Measurements from ENCODE around the gene ITPKB.

ITPKB gene

DNA sequence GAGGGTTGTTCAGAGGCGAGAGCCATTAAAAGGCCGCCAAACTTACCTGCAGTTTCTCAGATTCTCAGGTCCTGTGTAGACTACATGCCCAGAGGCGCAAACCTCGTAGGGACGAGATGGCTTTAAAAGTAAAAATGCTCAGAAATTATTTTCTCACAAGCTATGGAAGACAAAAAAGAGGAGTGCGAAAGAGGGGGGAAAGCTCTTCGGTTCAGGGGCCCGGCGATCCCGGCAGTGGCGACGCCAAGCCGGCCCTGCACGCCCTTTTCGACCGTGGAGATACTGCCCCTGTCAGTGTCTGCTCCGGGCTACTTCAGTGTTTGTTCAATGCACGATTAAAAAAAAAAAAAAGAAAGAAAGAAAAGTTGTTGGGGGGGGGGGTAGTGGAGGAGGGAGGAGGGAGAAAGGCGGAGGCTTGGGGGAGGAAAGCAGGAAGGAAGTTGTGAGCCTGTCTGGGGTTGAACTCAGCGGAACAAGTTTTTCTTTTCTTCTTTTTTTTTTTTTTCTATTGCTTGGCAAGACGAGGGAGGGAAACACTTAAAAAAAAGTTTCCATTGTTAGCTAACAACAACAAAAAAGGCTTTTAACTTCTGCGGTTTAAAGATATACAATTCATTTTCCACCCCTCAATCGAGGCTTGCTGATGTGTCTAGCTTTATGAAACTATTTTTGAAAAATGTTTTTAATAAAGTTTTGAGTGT is at the start of gene ITPKB:
ITPKB (minus strand) TSS at position 288 of the 701 bp plus-strand sequence. CDS start 1,824 bp downstream, outside the sequence.
- TF ChIP-seq, protein P1, sequence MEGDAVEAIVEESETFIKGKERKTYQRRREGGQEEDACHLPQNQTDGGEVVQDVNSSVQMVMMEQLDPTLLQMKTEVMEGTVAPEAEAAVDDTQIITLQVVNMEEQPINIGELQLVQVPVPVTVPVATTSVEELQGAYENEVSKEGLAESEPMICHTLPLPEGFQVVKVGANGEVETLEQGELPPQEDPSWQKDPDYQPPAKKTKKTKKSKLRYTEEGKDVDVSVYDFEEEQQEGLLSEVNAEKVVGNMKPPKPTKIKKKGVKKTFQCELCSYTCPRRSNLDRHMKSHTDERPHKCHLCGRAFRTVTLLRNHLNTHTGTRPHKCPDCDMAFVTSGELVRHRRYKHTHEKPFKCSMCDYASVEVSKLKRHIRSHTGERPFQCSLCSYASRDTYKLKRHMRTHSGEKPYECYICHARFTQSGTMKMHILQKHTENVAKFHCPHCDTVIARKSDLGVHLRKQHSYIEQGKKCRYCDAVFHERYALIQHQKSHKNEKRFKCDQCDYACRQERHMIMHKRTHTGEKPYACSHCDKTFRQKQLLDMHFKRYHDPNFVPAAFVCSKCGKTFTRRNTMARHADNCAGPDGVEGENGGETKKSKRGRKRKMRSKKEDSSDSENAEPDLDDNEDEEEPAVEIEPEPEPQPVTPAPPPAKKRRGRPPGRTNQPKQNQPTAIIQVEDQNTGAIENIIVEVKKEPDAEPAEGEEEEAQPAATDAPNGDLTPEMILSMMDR (IDR thresholded peaks at IDR 0.05) = no peak
- DNase-seq = peak; percentile 34
- peak within 1 kb of the TSS; percentile 33 for H3K27ac Mint-ChIP-seq
- peaks cover 20% of the 10 kb centered on the region for H3K4me1 Mint-ChIP-seq
- peaks cover 5% of the 10 kb centered on the region for H3K36me3 Mint-ChIP-seq (ENCODE audit: low read depth)
- H3K27me3 Mint-ChIP-seq (ENCODE audit: low read depth, poor library complexity) = peaks cover 33% of the 10 kb centered on the region
- peaks cover 19% of the 10 kb centered on the region for H3K9me3 Mint-ChIP-seq
- peak within 1 kb of the TSS; percentile 93 for H3K4me3 Mint-ChIP-seq

DNA sequence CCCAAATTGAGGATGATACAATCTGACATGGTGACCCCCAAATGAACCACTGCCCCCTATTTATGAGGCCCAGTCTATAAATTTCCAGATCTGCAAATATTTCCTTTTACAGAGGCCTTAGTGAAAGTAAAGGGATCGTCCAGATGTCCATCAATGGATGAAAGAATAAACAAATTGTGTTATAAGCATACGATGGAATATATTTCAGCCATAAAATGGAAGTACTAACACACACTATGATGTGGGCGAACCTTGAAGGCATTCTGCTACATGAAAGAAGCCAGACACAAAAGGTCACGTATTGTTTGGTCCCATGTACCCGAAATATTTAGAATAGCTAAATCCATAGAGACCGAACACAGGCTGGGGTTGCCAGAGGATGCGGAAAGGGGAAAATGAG is 48.6 kb upstream of the ITPKB start:
- H3K27me3 Mint-ChIP-seq (ENCODE audit: low read depth, poor library complexity) = peaks cover 14% of the 10 kb centered on the region
- peaks cover 16% of the 10 kb centered on the region for H3K4me1 Mint-ChIP-seq
- H3K36me3 Mint-ChIP-seq (ENCODE audit: low read depth) = no peaks in the 10 kb centered on the region
- TF ChIP-seq, protein P1 (IDR thresholded peaks at IDR 0.05) = no peak
- DNase-seq = no peak
- no peak overlapping the region for H3K4me3 Mint-ChIP-seq
- H3K9me3 Mint-ChIP-seq = no peaks in the 10 kb centered on the region
- no peak overlapping the region for H3K27ac Mint-ChIP-seq

- Mint-ChIP-seq H3K27ac (no peak overlapping the region), H3K4me3 (no peak overlapping the region), H3K9me3 (no peaks in the 10 kb centered on the region), H3K36me3 (ENCODE audit: low read depth) (no peaks in the 10 kb centered on the region), H3K4me1 (peaks cover 16% of the 10 kb centered on the region), H3K27me3 (ENCODE audit: low read depth, poor library complexity) (peaks cover 11% of the 10 kb centered on the region)
- TF ChIP-seq, protein P1 (IDR thresholded peaks at IDR 0.05) = no peak
- DNase-seq = no peak
Observed at GRCh38 chr1:226787071-226787470, 48.0 kb upstream of the ITPKB start.

DNA sequence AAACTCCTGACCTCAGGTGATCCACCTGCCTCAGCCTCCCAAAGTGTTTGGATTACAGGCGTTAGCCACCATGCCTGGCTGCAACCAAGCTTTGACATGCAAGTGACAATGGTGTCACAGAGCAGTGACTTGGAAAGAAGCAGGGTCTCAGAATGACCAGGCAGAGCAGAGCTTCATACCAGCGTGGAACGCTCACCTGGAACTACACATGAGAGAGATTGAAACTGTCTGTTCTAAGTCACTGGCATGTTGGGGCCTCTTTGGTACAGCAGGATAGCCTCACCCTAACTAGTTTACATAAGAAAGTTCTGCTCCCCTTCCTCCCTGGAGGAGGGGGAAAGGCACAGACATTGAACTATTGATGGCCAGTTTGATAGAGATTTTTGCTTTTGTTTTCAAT is 47.5 kb upstream of the ITPKB start:
- no peak for DNase-seq
- no peak overlapping the region for H3K27ac Mint-ChIP-seq
- no peaks in the 10 kb centered on the region for H3K9me3 Mint-ChIP-seq
- H3K4me1 Mint-ChIP-seq = peaks cover 16% of the 10 kb centered on the region
- H3K4me3 Mint-ChIP-seq = no peak overlapping the region
- H3K36me3 Mint-ChIP-seq (ENCODE audit: low read depth) = no peaks in the 10 kb centered on the region
- peaks cover 11% of the 10 kb centered on the region for H3K27me3 Mint-ChIP-seq (ENCODE audit: low read depth, poor library complexity)
- TF ChIP-seq, protein P1 (IDR thresholded peaks at IDR 0.05) = no peak

DNA sequence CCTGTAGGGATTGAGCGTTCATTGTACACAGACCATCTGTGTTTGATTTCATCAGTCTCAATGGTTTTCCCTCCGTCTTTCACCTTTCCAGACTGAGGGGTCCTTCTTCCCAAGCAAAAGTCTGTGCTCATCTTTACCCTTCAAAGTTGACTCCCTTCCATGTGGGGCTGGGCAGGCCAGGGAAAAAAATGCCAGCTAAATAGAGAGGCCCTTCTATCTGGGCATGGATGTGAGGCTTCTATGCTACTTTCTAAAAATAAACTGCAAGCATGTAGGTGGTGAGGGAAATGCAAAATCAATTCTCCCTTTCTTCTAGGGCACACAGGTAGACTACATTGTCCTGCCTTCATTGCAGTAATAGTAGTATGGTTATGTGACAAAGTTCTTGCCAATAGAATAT is 46.7 kb upstream of the ITPKB start:
- DNase-seq = no peak
- Mint-ChIP-seq H3K4me3 (no peak overlapping the region), H3K9me3 (no peaks in the 10 kb centered on the region), H3K27ac (no peak overlapping the region), H3K4me1 (peaks cover 16% of the 10 kb centered on the region), H3K36me3 (ENCODE audit: low read depth) (no peaks in the 10 kb centered on the region), H3K27me3 (ENCODE audit: low read depth, poor library complexity) (peaks cover 11% of the 10 kb centered on the region)
- TF ChIP-seq, protein P1 (IDR thresholded peaks at IDR 0.05) = no peak
